SU-DHL-6 (cell line): ENCODE results near the gene MAPK12.

Experiments used
- CTCF ChIP-seq: fragments of 200-600 bp; sonication (generic); IDR thresholded peaks from one replicate; pipeline ENCODE4 v1.5.1; 2017; ENCODE audit warnings: antibody characterized with exemption, mild to moderate bottlenecking, low read length, moderate library complexity; ENCODE audit not compliant: insufficient read depth, poor library complexity, severe bottlenecking
- EZH2phosphoT487 ChIP-seq: fragments of 200-600 bp; sonication (generic), shearing (Covaris generic); conservative IDR thresholded peaks from 2 replicates; pipeline ENCODE4 v1.6.1; 2018; ENCODE audit warnings: mild to moderate bottlenecking, antibody characterized with exemption, low read length, moderate library complexity, mixed read lengths

- TF ChIP-seq CTCF = no peak
- no peak for TF ChIP-seq EZH2phosphoT487
Observed at GRCh38 chr22:50253941-50254340, 7.5 kb downstream of the MAPK12 start.
